ENCODE data around the gene SPINK8. TPM values are rescaled to one million over a fixed set of nuclear protein-coding genes. Genes with fewer than 3 reads are reported as not detected.
A peak's percentile ranks its signal among the peaks of the same experiment; 100 is the strongest.

Gene SPINK8
- total and polyA plus RNA-seq, 2 donors (not counting 1 experiment from before 2014, with no cell fraction given) = not detected

- H3K9ac ChIP-seq (ENCODE audit: low read length) = no peak overlapping the region
- no peaks in the 10 kb centered on the region for H3K79me2 ChIP-seq (ENCODE audit: control insufficient read depth, insufficient read depth, low read length)
- no peaks in the 10 kb centered on the region for H4K20me1 ChIP-seq (ENCODE audit: control insufficient read depth, insufficient read depth, low read length, poor library complexity, severe bottlenecking)
- no peaks in the 10 kb centered on the region for H3K4me1 ChIP-seq (ENCODE audit: control insufficient read depth in 2 of 2, insufficient read depth in 2 of 2, low read length in 2 of 2)
- H3K9me3 ChIP-seq (ENCODE audit: control extremely low read depth in 1 of 3, control insufficient read depth in 2 of 3, insufficient read depth in 1 of 3, low read length in 2 of 3) = peaks cover 0 to 3% (median 0%) of the 10 kb centered on the region in 3 donors
- H3K4me2 ChIP-seq (replicated peaks; ENCODE audit: low read depth, low read length, poor library complexity, severe bottlenecking) = no peak overlapping the region
- WGBS (ENCODE audit: insufficient coverage) = 95% methylated on average over 10 of the region's 23 CpGs
- no peak overlapping the region for H2AFZ ChIP-seq (ENCODE audit: insufficient read depth, low read depth, low read length, poor library complexity, severe bottlenecking)
- ATAC-seq (ENCODE audit: low read depth) (no peak), DNase-seq (no peak)
- TF ChIP-seq CTCF (IDR thresholded peaks at IDR 0.05) (no peak), EZH2 (IDR thresholded peaks at IDR 0.05; ENCODE audit: borderline replicate concordance, insufficient read depth, low read depth, low read length, poor library complexity, severe bottlenecking) (no peak)
- H3K27ac ChIP-seq (ENCODE audit: low read length in 2 of 2) = no peak overlapping the region
- peaks cover 4 to 29% of the 10 kb centered on the region in 2 experiments for H3K36me3 ChIP-seq (replicated peaks in 1 of 2; ENCODE audit: control extremely low read depth in 1 of 2, control insufficient read depth in 1 of 2, extremely low read depth in 1 of 2, insufficient read depth in 2 of 2, low read length in 1 of 2)
- no peak overlapping the region for H3K4me3 ChIP-seq (ENCODE audit: control extremely low read depth in 1 of 5, extremely low read depth in 1 of 5, insufficient read depth in 1 of 5, low read depth in 2 of 5, low read length in 4 of 5)
- Mint-ChIP-seq H3K27me3 (no peaks in the 10 kb centered on the region), H3K4me3 (no peak overlapping the region), H3K9me3 (ENCODE audit: insufficient read depth) (no peaks in the 10 kb centered on the region), H3K27ac (no peak overlapping the region), H3K4me1 (peaks cover 2% of the 10 kb centered on the region)
- CTCF ChIA-PET = interaction anchor here (1.7 to 9.3 kb wide), 2 partner anchors 131 to 166 kb away, joined by 4 to 148 read pairs; no protein-coding TSS in a partner anchor
- POLR2A ChIA-PET = no interaction called here
- H3K27me3 ChIP-seq (replicated peaks in 1 of 4; ENCODE audit: control extremely low read depth in 1 of 4, control insufficient read depth in 3 of 4, insufficient read depth in 4 of 4, low read length in 3 of 4) = no peaks in the 10 kb centered on the region
- intact Hi-C loops (cut with micrococcal nuclease) = no loop called here
Observed at GRCh38 chr3:48268936-48269561, 64.4 kb downstream of the SPINK8 start.

DNA sequence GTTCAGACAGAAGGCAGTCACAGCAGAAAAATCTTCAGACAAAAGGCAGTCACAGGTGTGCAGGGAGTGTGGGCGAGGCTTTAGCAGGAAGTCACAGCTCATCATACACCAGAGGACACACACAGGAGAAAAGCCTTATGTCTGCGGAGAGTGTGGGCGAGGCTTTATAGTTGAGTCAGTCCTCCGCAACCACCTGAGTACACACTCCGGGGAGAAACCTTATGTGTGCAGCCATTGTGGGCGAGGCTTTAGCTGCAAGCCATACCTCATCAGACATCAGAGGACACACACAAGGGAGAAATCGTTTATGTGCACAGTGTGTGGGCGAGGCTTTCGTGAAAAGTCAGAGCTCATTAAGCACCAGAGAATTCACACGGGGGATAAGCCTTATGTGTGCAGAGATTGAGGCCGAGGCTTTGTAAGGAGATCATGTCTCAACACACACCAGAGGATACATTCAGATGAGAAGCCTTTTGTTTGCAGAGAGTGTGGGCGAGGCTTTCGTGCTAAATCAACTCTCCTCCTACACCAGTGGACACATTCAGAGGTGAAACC, 65.0 kb downstream of the SPINK8 start:
- Mint-ChIP-seq H3K27me3 (no peaks in the 10 kb centered on the region), H3K9me3 (ENCODE audit: insufficient read depth) (no peaks in the 10 kb centered on the region), H3K27ac (peak overlapping the region; percentile 33), H3K4me1 (peaks cover 2% of the 10 kb centered on the region), H3K4me3 (no peak overlapping the region)
- intact Hi-C loops (cut with micrococcal nuclease) = no loop called here
- WGBS (ENCODE audit: insufficient coverage) = 91% methylated on average over 4 of the region's 13 CpGs
- Histone ChIP-seq H3K36me3 (replicated peaks in 1 of 2; ENCODE audit: control extremely low read depth in 1 of 2, control insufficient read depth in 1 of 2, extremely low read depth in 1 of 2, insufficient read depth in 2 of 2, low read length in 1 of 2) (peaks cover 4 to 33% of the 10 kb centered on the region in 2 experiments), H3K4me3 (ENCODE audit: control extremely low read depth in 1 of 5, extremely low read depth in 1 of 5, insufficient read depth in 1 of 5, low read depth in 2 of 5, low read length in 4 of 5) (no peak overlapping the region), H3K9ac (ENCODE audit: low read length) (no peak overlapping the region), H2AFZ (ENCODE audit: insufficient read depth, low read depth, low read length, poor library complexity, severe bottlenecking) (no peak overlapping the region), H3K4me2 (replicated peaks; ENCODE audit: low read depth, low read length, poor library complexity, severe bottlenecking) (no peak overlapping the region), H4K20me1 (ENCODE audit: control insufficient read depth, insufficient read depth, low read length, poor library complexity, severe bottlenecking) (no peaks in the 10 kb centered on the region), H3K27ac (ENCODE audit: low read length in 2 of 2) (no peak overlapping the region), H3K4me1 (ENCODE audit: control insufficient read depth in 2 of 2, insufficient read depth in 2 of 2, low read length in 2 of 2) (no peaks in the 10 kb centered on the region), H3K27me3 (replicated peaks in 1 of 4; ENCODE audit: control extremely low read depth in 1 of 4, control insufficient read depth in 3 of 4, insufficient read depth in 4 of 4, low read length in 3 of 4) (no peaks in the 10 kb centered on the region), H3K9me3 (ENCODE audit: control extremely low read depth in 1 of 3, control insufficient read depth in 2 of 3, insufficient read depth in 1 of 3, low read length in 2 of 3) (peaks cover 0 to 3% (median 0%) of the 10 kb centered on the region in 3 donors), H3K79me2 (ENCODE audit: control insufficient read depth, insufficient read depth, low read length) (no peaks in the 10 kb centered on the region)
- DNase-seq = no peak
- POLR2A ChIA-PET = no interaction called here
- CTCF ChIA-PET = interaction anchor here (9.3 kb wide), 1 partner anchor 166 kb away, joined by 148 read pairs; no protein-coding TSS in a partner anchor
- TF ChIP-seq EZH2 (IDR thresholded peaks at IDR 0.05; ENCODE audit: borderline replicate concordance, insufficient read depth, low read depth, low read length, poor library complexity, severe bottlenecking) (no peak), CTCF (IDR thresholded peaks at IDR 0.05) (no peak)
- ATAC-seq (ENCODE audit: low read depth) = peak; percentile 33

All from B cell (primary cell).